Cardiac muscle cell (in vitro differentiated cells and primary cell): ENCODE data around the gene LEMD2. TPM values are rescaled to one million over a fixed set of nuclear protein-coding genes. Genes with fewer than 3 reads are reported as not detected.

Source experiments
- DNase-seq, 2 donors: peaks; one replicate each; pipeline versions ENCODE4 v3.0.0 to v3.0.0-alpha.2; 2010 to 2017; ENCODE audit warnings: low read depth in 1 of 2, low spot score in 1 of 2
- H3K27ac ChIP-seq: fragments of 200-600 bp; sonication (generic); 2 replicates; pipeline ENCODE4 v1.5.1; 2016
- H3K27me3 ChIP-seq: fragments of 200-600 bp; sonication (generic); 2 replicates; pipeline ENCODE4 v1.6.0; 2016; ENCODE audit warnings: control low read depth
- H3K36me3 ChIP-seq: fragments of 200-600 bp; sonication (generic); 2 replicates; pipeline ENCODE4 v1.5.1; 2016; ENCODE audit warnings: control low read depth
- H3K4me1 ChIP-seq: fragments of 200-600 bp; sonication (generic); 2 replicates; pipeline ENCODE4 v1.8.1; 2017; ENCODE audit warnings: low read depth, mild to moderate bottlenecking, mixed run types
- H3K4me3 ChIP-seq: fragments of 200-600 bp; sonication (generic); 2 replicates; pipeline ENCODE4 v1.5.1; 2016; ENCODE audit warnings: mild to moderate bottlenecking
- H3K9me3 ChIP-seq: fragments of 200-600 bp; sonication (generic); 2 replicates; pipeline ENCODE4 v1.5.1; 2017; ENCODE audit warnings: low read depth, mild to moderate bottlenecking, control low read depth
- polyA plus RNA-seq: library from polyadenylated mRNA; unstranded; fragments of >200 nt; fragmentation: Nextera tagmentation; extraction: Ambion mirVana; gene quantifications from 2 replicates; pipeline ENCODE4 v1.2.1, GENCODE V29; 2016
- total RNA-seq: library from RNA; depleted of rRNA; stranded (reverse); fragments of >200 nt; gene quantifications from 2 replicates; pipeline ENCODE4 v1.2.3, GENCODE V29; 2016
- TF ChIP-seq, protein P1 (sequence below): IDR thresholded peaks from 2 replicates; pipeline ENCODE4 v1.5.1; 2012; ENCODE audit warnings: low read depth, mild to moderate bottlenecking, low read length

LEMD2 gene
- total and polyA plus RNA-seq, 2 experiments from 2014 or later, result 65.4 to 78.2 TPM

DNA sequence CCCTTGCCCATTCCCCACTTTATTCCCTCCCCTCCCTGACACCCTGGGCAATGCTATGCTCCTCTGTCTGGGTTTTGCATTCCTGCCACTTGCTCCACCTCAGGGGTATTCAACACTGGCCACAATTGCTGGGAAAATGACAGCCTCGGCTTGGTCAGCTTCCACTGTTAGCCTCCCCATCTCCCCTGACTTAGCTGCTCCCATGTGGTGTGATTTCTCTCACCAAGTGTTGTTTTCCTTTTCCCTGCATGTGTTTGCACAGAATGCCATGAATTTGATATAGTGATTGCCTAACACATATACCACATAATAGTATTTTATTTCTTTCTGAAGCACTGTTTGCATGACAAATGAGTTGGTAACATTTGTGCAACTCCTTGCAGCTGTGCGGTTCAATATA lies 1.4 kb upstream of the LEMD2 start:
- no peak overlapping the region for H3K4me3 ChIP-seq
- no peaks in the 10 kb centered on the region for H3K36me3 ChIP-seq
- no peak for DNase-seq
- TF ChIP-seq, protein P1, sequence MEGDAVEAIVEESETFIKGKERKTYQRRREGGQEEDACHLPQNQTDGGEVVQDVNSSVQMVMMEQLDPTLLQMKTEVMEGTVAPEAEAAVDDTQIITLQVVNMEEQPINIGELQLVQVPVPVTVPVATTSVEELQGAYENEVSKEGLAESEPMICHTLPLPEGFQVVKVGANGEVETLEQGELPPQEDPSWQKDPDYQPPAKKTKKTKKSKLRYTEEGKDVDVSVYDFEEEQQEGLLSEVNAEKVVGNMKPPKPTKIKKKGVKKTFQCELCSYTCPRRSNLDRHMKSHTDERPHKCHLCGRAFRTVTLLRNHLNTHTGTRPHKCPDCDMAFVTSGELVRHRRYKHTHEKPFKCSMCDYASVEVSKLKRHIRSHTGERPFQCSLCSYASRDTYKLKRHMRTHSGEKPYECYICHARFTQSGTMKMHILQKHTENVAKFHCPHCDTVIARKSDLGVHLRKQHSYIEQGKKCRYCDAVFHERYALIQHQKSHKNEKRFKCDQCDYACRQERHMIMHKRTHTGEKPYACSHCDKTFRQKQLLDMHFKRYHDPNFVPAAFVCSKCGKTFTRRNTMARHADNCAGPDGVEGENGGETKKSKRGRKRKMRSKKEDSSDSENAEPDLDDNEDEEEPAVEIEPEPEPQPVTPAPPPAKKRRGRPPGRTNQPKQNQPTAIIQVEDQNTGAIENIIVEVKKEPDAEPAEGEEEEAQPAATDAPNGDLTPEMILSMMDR, result no peak
- H3K9me3 ChIP-seq, result no peaks in the 10 kb centered on the region
- no peak overlapping the region for H3K27ac ChIP-seq
- peaks cover 14% of the 10 kb centered on the region for H3K4me1 ChIP-seq
- no peaks in the 10 kb centered on the region for H3K27me3 ChIP-seq

DNA sequence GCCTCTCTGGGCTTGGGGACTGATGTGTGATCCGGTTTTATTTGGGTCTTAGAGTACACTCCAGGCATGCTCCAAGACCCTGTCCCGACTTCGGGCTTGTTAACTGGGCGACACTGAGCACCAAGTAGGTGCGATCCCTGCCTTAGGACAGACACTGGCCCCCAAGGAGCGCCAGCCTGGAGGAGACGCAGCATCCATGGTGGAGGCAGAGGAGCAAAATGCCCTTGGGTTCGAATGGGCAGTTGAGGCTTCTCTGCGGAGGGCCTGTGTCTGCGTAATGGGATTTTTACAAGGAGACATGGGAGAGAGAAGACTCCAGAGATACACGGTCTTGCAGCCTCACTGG lies 593 bp upstream of the LEMD2 start:
- peaks cover 14% of the 10 kb centered on the region for H3K4me1 ChIP-seq
- H3K4me3 ChIP-seq, result peak overlapping the region; percentile 69
- H3K27me3 ChIP-seq, result no peaks in the 10 kb centered on the region
- H3K36me3 ChIP-seq, result peaks cover under 1% of the 10 kb centered on the region
- TF ChIP-seq, protein P1, result no peak
- H3K27ac ChIP-seq, result peak overlapping the region; percentile 96
- no peak for DNase-seq
- no peaks in the 10 kb centered on the region for H3K9me3 ChIP-seq

DNA sequence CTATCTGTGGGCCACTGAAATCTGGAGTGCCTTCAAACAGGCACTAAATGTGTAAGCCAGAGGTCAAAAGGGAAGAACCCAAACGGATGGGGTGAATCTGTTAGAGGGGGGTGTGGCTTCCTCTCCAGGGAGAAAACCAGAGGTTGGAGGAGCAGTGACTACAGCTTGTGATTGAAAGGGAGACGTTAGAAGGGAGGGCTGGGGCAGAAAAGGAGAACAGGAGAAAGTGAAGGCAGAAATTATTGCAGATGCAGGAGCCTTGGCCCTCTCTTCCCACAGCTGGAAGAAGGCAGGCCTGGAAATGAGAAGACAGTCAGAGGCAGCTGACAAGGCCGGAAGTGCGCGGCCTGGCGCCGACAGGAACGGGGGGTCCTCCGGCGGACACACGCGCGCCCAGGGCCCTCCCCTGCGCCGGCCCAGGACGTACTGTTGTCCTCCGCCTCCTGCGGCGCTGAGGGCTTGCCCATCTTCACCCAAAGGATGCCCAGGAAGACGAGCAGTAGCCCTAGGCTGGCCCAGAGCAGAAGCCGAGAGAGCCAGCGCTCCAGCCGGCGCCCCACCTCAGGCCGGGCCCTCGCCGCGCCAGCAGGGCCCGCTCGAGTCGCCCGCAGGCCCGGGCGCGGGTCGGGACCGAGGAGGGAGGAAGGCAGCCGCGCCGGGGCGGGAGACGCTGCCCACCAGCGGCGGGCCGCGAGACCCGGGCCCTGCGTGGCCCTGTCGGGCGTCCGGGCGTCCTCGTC lies 806 bp downstream of the LEMD2 start:
- Histone ChIP-seq H3K4me1 (peaks cover 14% of the 10 kb centered on the region), H3K4me3 (peak overlapping the region; percentile 69), H3K27me3 (no peaks in the 10 kb centered on the region), H3K9me3 (no peaks in the 10 kb centered on the region), H3K36me3 (peaks cover 14% of the 10 kb centered on the region), H3K27ac (peak overlapping the region; percentile 96)
- TF ChIP-seq, protein P1, result peak; percentile 6
- peak; percentile 75 to 88 for DNase-seq

DNA sequence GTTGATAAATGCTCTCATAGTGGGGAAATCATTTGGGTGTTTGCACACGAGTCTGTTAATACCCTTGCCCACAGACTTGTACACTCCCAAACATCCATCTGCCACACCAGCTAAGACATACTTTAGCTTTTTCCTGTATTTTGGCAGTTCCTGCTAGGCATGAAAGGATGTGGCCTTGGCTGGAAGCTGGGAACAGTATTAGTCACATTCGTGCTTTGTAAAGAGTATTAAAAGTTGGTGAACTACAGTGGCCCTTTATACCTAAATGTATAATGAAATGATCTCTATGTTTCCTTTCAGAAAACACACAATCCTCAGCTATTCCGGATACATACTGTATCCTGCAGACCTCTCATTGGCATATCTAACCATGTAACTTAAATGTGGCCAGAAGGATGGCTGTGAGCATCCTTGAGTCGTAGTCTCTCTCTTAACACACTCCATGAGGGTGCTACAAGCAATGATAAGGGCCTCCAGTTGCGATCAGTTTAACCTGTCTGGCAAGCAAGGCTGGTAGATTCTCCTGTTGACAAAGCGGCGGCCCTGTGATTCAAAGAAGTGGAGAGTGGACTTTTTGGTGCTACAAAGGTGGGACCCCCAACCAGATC lies 1.5 kb downstream of the LEMD2 start:
- peak in 1 of 2 donors; percentile 36 for DNase-seq
- H3K9me3 ChIP-seq, result no peaks in the 10 kb centered on the region
- H3K4me1 ChIP-seq, result peaks cover 14% of the 10 kb centered on the region
- TF ChIP-seq, protein P1, result no peak
- peaks cover 17% of the 10 kb centered on the region for H3K36me3 ChIP-seq
- peak overlapping the region; percentile 69 for H3K4me3 ChIP-seq
- H3K27ac ChIP-seq, result peak overlapping the region; percentile 96
- H3K27me3 ChIP-seq, result no peaks in the 10 kb centered on the region

DNA sequence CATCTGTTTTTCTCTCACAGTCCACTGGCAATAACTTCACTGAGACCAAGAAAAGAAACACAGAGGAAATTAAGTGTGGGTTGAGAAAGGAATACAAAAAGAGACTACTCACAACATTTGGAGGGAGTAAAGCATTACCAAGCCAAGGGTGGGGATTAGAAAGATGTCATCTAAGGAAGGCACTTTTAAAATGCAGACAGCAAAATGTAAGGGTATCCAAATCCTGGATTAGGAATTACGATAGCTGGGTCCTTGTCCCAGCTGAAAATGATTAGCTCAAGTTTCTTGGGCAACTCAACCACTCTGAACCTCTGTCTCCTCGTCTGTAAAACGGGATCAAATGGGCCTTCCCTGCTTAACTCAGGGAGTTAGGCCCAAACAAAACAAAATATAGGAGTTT lies 2.2 kb downstream of the LEMD2 start:
- no peak overlapping the region for H3K27ac ChIP-seq
- peaks cover 14% of the 10 kb centered on the region for H3K4me1 ChIP-seq
- H3K27me3 ChIP-seq, result no peaks in the 10 kb centered on the region
- no peak for DNase-seq
- H3K4me3 ChIP-seq, result no peak overlapping the region
- H3K9me3 ChIP-seq, result no peaks in the 10 kb centered on the region
- TF ChIP-seq, protein P1, result no peak
- H3K36me3 ChIP-seq, result peaks cover 17% of the 10 kb centered on the region
